ENCODE measurements around the gene C3orf20. TPM values are rescaled to one million over a fixed set of nuclear protein-coding genes. Genes with fewer than 3 reads are reported as not detected.

The C3orf20 gene
- polyA plus RNA-seq, 1 donor from 2014 or later: not detected

GRCh38 chr3:14770591-14770990 lies 95.7 kb downstream of the C3orf20 start:
- no peak overlapping the region for H3K9ac ChIP-seq (ENCODE audit: low read length)
- H4K20me1 ChIP-seq (ENCODE audit: insufficient read depth): no peaks in the 10 kb centered on the region
- no peaks in the 10 kb centered on the region for H3K36me3 ChIP-seq (ENCODE audit: insufficient read depth, low read length)
- H2AFZ ChIP-seq (ENCODE audit: low read depth, low read length): no peak overlapping the region
- H3K79me2 ChIP-seq (replicated peaks; ENCODE audit: insufficient read depth, low read length): no peaks in the 10 kb centered on the region
- H3K9me3 ChIP-seq (ENCODE audit: low read length): no peaks in the 10 kb centered on the region
- TF ChIP-seq EZH2 (IDR thresholded peaks at IDR 0.05; ENCODE audit: borderline replicate concordance, insufficient read depth, low read length, poor library complexity, severe bottlenecking) (no peak), MXI1 (conservative IDR thresholded peaks at IDR 0.05; ENCODE audit: poor library complexity, severe bottlenecking) (no peak), EP300 (conservative IDR thresholded peaks at IDR 0.05; ENCODE audit: poor library complexity, severe bottlenecking) (no peak), SMC3 (conservative IDR thresholded peaks at IDR 0.05; ENCODE audit: poor library complexity) (no peak), TAF1 (IDR thresholded peaks at IDR 0.05; ENCODE audit: low read depth) (no peak), POLR2AphosphoS5 (IDR thresholded peaks at IDR 0.05) (no peak)
- TF ChIP-seq, protein P1, sequence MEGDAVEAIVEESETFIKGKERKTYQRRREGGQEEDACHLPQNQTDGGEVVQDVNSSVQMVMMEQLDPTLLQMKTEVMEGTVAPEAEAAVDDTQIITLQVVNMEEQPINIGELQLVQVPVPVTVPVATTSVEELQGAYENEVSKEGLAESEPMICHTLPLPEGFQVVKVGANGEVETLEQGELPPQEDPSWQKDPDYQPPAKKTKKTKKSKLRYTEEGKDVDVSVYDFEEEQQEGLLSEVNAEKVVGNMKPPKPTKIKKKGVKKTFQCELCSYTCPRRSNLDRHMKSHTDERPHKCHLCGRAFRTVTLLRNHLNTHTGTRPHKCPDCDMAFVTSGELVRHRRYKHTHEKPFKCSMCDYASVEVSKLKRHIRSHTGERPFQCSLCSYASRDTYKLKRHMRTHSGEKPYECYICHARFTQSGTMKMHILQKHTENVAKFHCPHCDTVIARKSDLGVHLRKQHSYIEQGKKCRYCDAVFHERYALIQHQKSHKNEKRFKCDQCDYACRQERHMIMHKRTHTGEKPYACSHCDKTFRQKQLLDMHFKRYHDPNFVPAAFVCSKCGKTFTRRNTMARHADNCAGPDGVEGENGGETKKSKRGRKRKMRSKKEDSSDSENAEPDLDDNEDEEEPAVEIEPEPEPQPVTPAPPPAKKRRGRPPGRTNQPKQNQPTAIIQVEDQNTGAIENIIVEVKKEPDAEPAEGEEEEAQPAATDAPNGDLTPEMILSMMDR (IDR thresholded peaks at IDR 0.05; ENCODE audit: poor library complexity, severe bottlenecking): no peak
- H3K4me2 ChIP-seq (ENCODE audit: low read length): no peak overlapping the region
- no peaks in the 10 kb centered on the region for H3F3A ChIP-seq (ENCODE audit: insufficient read depth, low read length, poor library complexity, severe bottlenecking)
- no peaks in the 10 kb centered on the region for H3K9me2 ChIP-seq (ENCODE audit: insufficient read depth, low read length)
- H3K27me3 ChIP-seq (ENCODE audit: insufficient read depth, low read depth, low read length): no peaks in the 10 kb centered on the region
- no peak overlapping the region for H3K4me3 ChIP-seq (ENCODE audit: low read length)
- no peak overlapping the region for H3K27ac ChIP-seq (ENCODE audit: low read length)

GRCh38 chr3:14771593-14772497 lies 96.9 kb downstream of the C3orf20 start:
- Histone ChIP-seq H3K27me3 (ENCODE audit: insufficient read depth, low read depth, low read length) (no peaks in the 10 kb centered on the region), H3K4me2 (ENCODE audit: low read length) (no peak overlapping the region), H4K20me1 (ENCODE audit: insufficient read depth) (no peaks in the 10 kb centered on the region), H3K4me3 (ENCODE audit: low read length) (no peak overlapping the region), H3K9me3 (ENCODE audit: low read length) (no peaks in the 10 kb centered on the region), H3K9ac (ENCODE audit: low read length) (no peak overlapping the region), H2AFZ (ENCODE audit: low read depth, low read length) (no peak overlapping the region), H3K9me2 (ENCODE audit: insufficient read depth, low read length) (no peaks in the 10 kb centered on the region), H3K27ac (ENCODE audit: low read length) (no peak overlapping the region), H3K36me3 (ENCODE audit: insufficient read depth, low read length) (no peaks in the 10 kb centered on the region), H3K79me2 (replicated peaks; ENCODE audit: insufficient read depth, low read length) (no peaks in the 10 kb centered on the region), H3F3A (ENCODE audit: insufficient read depth, low read length, poor library complexity, severe bottlenecking) (no peaks in the 10 kb centered on the region)
- TF ChIP-seq RAD21 (conservative IDR thresholded peaks at IDR 0.05): no peak
- no peak for TF ChIP-seq MXI1 (conservative IDR thresholded peaks at IDR 0.05; ENCODE audit: poor library complexity, severe bottlenecking)
- no peak for TF ChIP-seq EZH2 (IDR thresholded peaks at IDR 0.05; ENCODE audit: borderline replicate concordance, insufficient read depth, low read length, poor library complexity, severe bottlenecking)
- no peak for TF ChIP-seq SMC3 (conservative IDR thresholded peaks at IDR 0.05; ENCODE audit: poor library complexity)
- no peak for TF ChIP-seq POLR2AphosphoS5 (IDR thresholded peaks at IDR 0.05)
- TF ChIP-seq, protein P1 (IDR thresholded peaks at IDR 0.05; ENCODE audit: poor library complexity, severe bottlenecking): no peak
- TF ChIP-seq REST (IDR thresholded peaks at IDR 0.05; ENCODE audit: borderline replicate concordance): no peak
- no peak for TF ChIP-seq EP300 (conservative IDR thresholded peaks at IDR 0.05; ENCODE audit: poor library complexity, severe bottlenecking)
- TF ChIP-seq TAF1 (IDR thresholded peaks at IDR 0.05; ENCODE audit: low read depth): no peak

Measured in neural cell (in vitro differentiated cells).